Neuronal stem cell (in vitro differentiated cells): ENCODE measurements around the gene USP11.

Source experiments
- DNase-seq: peaks from one replicate; pipeline ENCODE4 v3.0.0-alpha.2; 2013; ENCODE audit warnings: low spot score
- H2AFZ ChIP-seq: one replicate; pipeline ENCODE4 v1.6.1; 2013; ENCODE audit warnings: mild to moderate bottlenecking, low read length, inconsistent platforms
- H2AK5ac ChIP-seq: 2 replicates; pipeline ENCODE4 v1.6.1; 2013; ENCODE audit warnings: low read depth, mild to moderate bottlenecking, inconsistent platforms, low read length, moderate library complexity, mixed read lengths
- H2BK120ac ChIP-seq: 2 replicates; pipeline ENCODE4 v1.6.1; 2013; ENCODE audit warnings: low read depth, mild to moderate bottlenecking, inconsistent platforms, low read length, moderate library complexity, mixed read lengths
- H2BK12ac ChIP-seq: one replicate; pipeline ENCODE4 v1.6.1; 2013; ENCODE audit warnings: low read length, inconsistent platforms
- H2BK15ac ChIP-seq: 2 replicates; pipeline ENCODE4 v1.6.1; 2013; ENCODE audit warnings: mild to moderate bottlenecking, low read length, inconsistent platforms, mixed read lengths
- H2BK5ac ChIP-seq: one replicate; pipeline ENCODE4 v1.6.1; 2013; ENCODE audit warnings: inconsistent platforms, mild to moderate bottlenecking, low read length, moderate library complexity
- H3K14ac ChIP-seq: one replicate; pipeline ENCODE4 v1.6.1; 2013; ENCODE audit warnings: low read length, inconsistent platforms
- H3K18ac ChIP-seq: 2 replicates; pipeline ENCODE4 v1.6.1; 2013; ENCODE audit warnings: low read length, inconsistent platforms
- H3K23ac ChIP-seq: 2 replicates; pipeline ENCODE4 v1.6.1; 2013; ENCODE audit warnings: low read depth, mild to moderate bottlenecking, mixed read lengths, low read length, inconsistent platforms; ENCODE audit not compliant: poor library complexity
- H3K27ac ChIP-seq: replicated peaks from 3 replicates; pipeline ENCODE4 v1.5.1; 2013; ENCODE audit warnings: low read length, inconsistent platforms
- H3K27me3 ChIP-seq, 3 experiments: 2 replicates each; pipeline ENCODE4 v1.6.1; 2013; ENCODE audit warnings: low read length in 3 of 3, mild to moderate bottlenecking in 2 of 3, inconsistent platforms in 1 of 3, low read depth in 1 of 3, mixed read lengths in 1 of 3, moderate library complexity in 1 of 3; ENCODE audit not compliant: control insufficient read depth in 3 of 3, insufficient read depth in 3 of 3
- H3K36me3 ChIP-seq, 2 donors: replicated peaks in 1 of 2; 2 replicates each; pipeline ENCODE4 v1.6.1; 2013; ENCODE audit warnings: low read length in 2 of 2; ENCODE audit not compliant: control insufficient read depth in 2 of 2, insufficient read depth in 2 of 2
- H3K4ac ChIP-seq: 2 replicates; pipeline ENCODE4 v1.6.1; 2013; ENCODE audit warnings: inconsistent platforms, mild to moderate bottlenecking, low read length, moderate library complexity
- H3K4me1 ChIP-seq, 2 donors: 1 replicate in 1 of 2; 2 replicates in 1 of 2; pipeline ENCODE4 v1.6.1; 2013; ENCODE audit warnings: low read length in 2 of 2, low read depth in 1 of 2; ENCODE audit not compliant: control insufficient read depth in 2 of 2, insufficient read depth in 1 of 2
- H3K4me2 ChIP-seq: one replicate; pipeline ENCODE4 v1.6.1; 2013; ENCODE audit warnings: mild to moderate bottlenecking, low read length, inconsistent platforms; ENCODE audit not compliant: insufficient read depth, poor library complexity, severe bottlenecking
- H3K4me3 ChIP-seq, 2 donors: 2 replicates each; pipeline ENCODE4 v1.5.1; 2013; ENCODE audit warnings: low read length in 2 of 2, mild to moderate bottlenecking in 2 of 2, inconsistent platforms in 1 of 2, moderate library complexity in 1 of 2
- H3K79me1 ChIP-seq: one replicate; pipeline ENCODE4 v1.6.1; 2013; ENCODE audit warnings: low read depth, mild to moderate bottlenecking, inconsistent platforms, low read length, moderate library complexity
- H3K9ac ChIP-seq: one replicate; pipeline ENCODE4 v1.6.1; 2013; ENCODE audit warnings: mild to moderate bottlenecking, low read depth, low read length, inconsistent platforms; ENCODE audit not compliant: poor library complexity
- H3K9me3 ChIP-seq, 2 donors: replicated peaks in 1 of 2; 2 replicates each; pipeline versions ENCODE3 to v1.6.1; 2013; ENCODE audit warnings: low read length in 2 of 2, mild to moderate bottlenecking in 2 of 2, inconsistent platforms in 1 of 2, low read depth in 1 of 2, mixed read lengths in 1 of 2, moderate library complexity in 1 of 2; ENCODE audit not compliant: control insufficient read depth in 2 of 2, insufficient read depth in 1 of 2
- H4K8ac ChIP-seq: one replicate; pipeline ENCODE4 v1.6.1; 2013; ENCODE audit warnings: low read depth, mild to moderate bottlenecking, inconsistent platforms, low read length, moderate library complexity
- H4K91ac ChIP-seq: one replicate; pipeline ENCODE4 v1.6.1; 2013; ENCODE audit warnings: low read length, low read depth, mild to moderate bottlenecking, inconsistent platforms; ENCODE audit not compliant: poor library complexity
- WGBS, 2 donors: extraction: QIAGEN DNeasy Blood & Tissue Kit; methylation state at CpG; one replicate each; pipeline ENCODE4 v1.1.7; 2013; ENCODE audit warnings: missing lambda C conversion rate in 2 of 2, mixed read lengths in 1 of 2; ENCODE audit not compliant: insufficient read length in 2 of 2, insufficient replicate concordance in 1 of 2; ENCODE audit errors: extremely low coverage in 2 of 2; 5-methylcytosine and 5-hydroxymethylcytosine counted together

The USP11 gene

GRCh38 chrX:47218280-47218919 lies 14.4 kb upstream of the USP11 start, which contains the start of gene CDK16:
Gene CDK16, plus strand, starts transcription at chrX:47218681. Its CDS starts 4,877 bp downstream, at chrX:47223558.
- H3K14ac ChIP-seq: peak within 1 kb of the TSS; percentile 56
- H2BK5ac ChIP-seq: peak within 1 kb of the TSS; percentile 87
- peak within 1 kb of the TSS; percentile 77 for H2AFZ ChIP-seq
- no peak within 1 kb of the TSS for H4K91ac ChIP-seq
- no peaks in the 10 kb centered on the region for H3K9me3 ChIP-seq
- peak; percentile 69 for DNase-seq
- no peak within 1 kb of the TSS for H4K8ac ChIP-seq
- H3K23ac ChIP-seq: peak within 1 kb of the TSS; percentile 80
- no peaks in the 10 kb centered on the region for H3K27me3 ChIP-seq
- peak within 1 kb of the TSS; percentile 96 for H3K18ac ChIP-seq
- peak within 1 kb of the TSS; percentile 99 for H3K9ac ChIP-seq
- H3K4me3 ChIP-seq: peak within 1 kb of the TSS; percentile 66 to 99
- no peak within 1 kb of the TSS for H2BK15ac ChIP-seq
- H3K4ac ChIP-seq: no peak within 1 kb of the TSS
- peak within 1 kb of the TSS; percentile 46 for H2AK5ac ChIP-seq
- H3K36me3 ChIP-seq: peaks cover 28 to 70% of the 10 kb centered on the region in 2 donors
- no peak within 1 kb of the TSS for H2BK12ac ChIP-seq
- H3K27ac ChIP-seq: peak within 1 kb of the TSS; percentile 76
- H3K4me2 ChIP-seq: peak within 1 kb of the TSS; percentile 62
- H3K79me1 ChIP-seq: peaks cover 9% of the 10 kb centered on the region
- no CpG with 5 or more reads among the region's 61 CpGs for WGBS, 2 donors
- H2BK120ac ChIP-seq: no peak within 1 kb of the TSS
- H3K4me1 ChIP-seq: peaks cover 14 to 20% of the 10 kb centered on the region in 2 donors

- Histone ChIP-seq H3K27ac (peak overlapping the region; percentile 66), H2BK5ac (peak overlapping the region; percentile 87), H3K4ac (no peak overlapping the region), H3K9me3 (no peaks in the 10 kb centered on the region), H3K79me1 (peaks cover 9% of the 10 kb centered on the region), H3K14ac (peak overlapping the region; percentile 56), H3K4me3 (peak overlapping the region; percentile 66 to 99), H3K36me3 (peaks cover 30 to 70% of the 10 kb centered on the region in 2 donors), H2BK12ac (no peak overlapping the region), H3K23ac (peak overlapping the region; percentile 80), H3K4me2 (peak overlapping the region; percentile 62), H2AK5ac (peak overlapping the region; percentile 46), H3K9ac (peak overlapping the region; percentile 99), H2BK15ac (no peak overlapping the region), H3K4me1 (peaks cover 14 to 20% of the 10 kb centered on the region in 2 donors), H2AFZ (peak overlapping the region; percentile 77), H4K8ac (no peak overlapping the region), H3K18ac (peak overlapping the region; percentile 91), H4K91ac (no peak overlapping the region), H2BK120ac (no peak overlapping the region), H3K27me3 (no peaks in the 10 kb centered on the region)
- no peak for DNase-seq
- no CpG with 5 or more reads among the region's 60 CpGs for WGBS, 2 donors
Measured at GRCh38 chrX:47218920-47219815, 13.6 kb upstream of the USP11 start.

- no peak overlapping the region for H3K4ac ChIP-seq
- H3K4me3 ChIP-seq: no peak overlapping the region
- H3K14ac ChIP-seq: no peak overlapping the region
- H4K8ac ChIP-seq: no peak overlapping the region
- no peak overlapping the region for H3K9ac ChIP-seq
- no peak overlapping the region for H2BK12ac ChIP-seq
- no peak overlapping the region for H2BK5ac ChIP-seq
- no peak overlapping the region for H3K4me2 ChIP-seq
- H2BK120ac ChIP-seq: no peak overlapping the region
- H3K4me1 ChIP-seq: peaks cover 11 to 20% of the 10 kb centered on the region in 2 donors
- H2AK5ac ChIP-seq: no peak overlapping the region
- H3K27me3 ChIP-seq: peaks cover 0 to 6% (median 0%) of the 10 kb centered on the region in 3 experiments
- H2BK15ac ChIP-seq: no peak overlapping the region
- WGBS, 2 donors: no CpG with 5 or more reads among the region's 4 CpGs
- no peak overlapping the region for H2AFZ ChIP-seq
- peaks cover 37 to 70% of the 10 kb centered on the region in 2 donors for H3K36me3 ChIP-seq
- H3K9me3 ChIP-seq: no peaks in the 10 kb centered on the region
- no peak overlapping the region for H4K91ac ChIP-seq
- no peak for DNase-seq
- H3K23ac ChIP-seq: no peak overlapping the region
- H3K18ac ChIP-seq: no peak overlapping the region
- H3K79me1 ChIP-seq: peaks cover 9% of the 10 kb centered on the region
- no peak overlapping the region for H3K27ac ChIP-seq
Measured at GRCh38 chrX:47221756-47222155, 11.1 kb upstream of the USP11 start.
